Mammary epithelial cell (primary cell): Measurements from ENCODE around the gene MTFR2.

Experiments used
- CTCF ChIP-seq, 2 donors: IDR thresholded peaks in 1 of 2; conservative IDR thresholded peaks in 1 of 2; 2 replicates each; pipeline ENCODE4 v1.5.1; 2011 to 2012; ENCODE audit warnings: inconsistent platforms in 2 of 2, low read length in 2 of 2, mild to moderate bottlenecking in 2 of 2, control low read depth in 1 of 2, low read depth in 1 of 2; ENCODE audit not compliant: insufficient read depth in 1 of 2; ENCODE audit errors: extremely low read depth in 1 of 2
- EZH2 ChIP-seq: IDR thresholded peaks from 2 replicates; pipeline ENCODE4 v1.6.1; 2012; ENCODE audit warnings: low read length, inconsistent platforms, borderline replicate concordance

GRCh38 chr6:136252441-136252840 lies 2.3 kb upstream of the MTFR2 start:
- no peak for TF ChIP-seq CTCF (conservative IDR thresholded peaks at IDR 0.05 in 1 of 2, IDR thresholded peaks at IDR 0.05 in 1 of 2; ENCODE audit: extremely low read depth in 1 of 2, insufficient read depth in 1 of 2, low read depth in 1 of 2, low read length in 2 of 2)
- no peak for TF ChIP-seq EZH2
